Activated CD4-positive, alpha-beta T cell treated with anti-CD3 and anti-CD28 coated beads, Interleukin-2, amount 50 U/mL, for 16 hours (primary cell): Measurements from ENCODE around the gene AS3MT.

ENCODE experiments used
- DNase-seq: peaks from one replicate; pipeline ENCODE4 v3.0.0-alpha.2; 2020

AS3MT gene

GRCh38 chr10:102856758-102857424 lies 12.4 kb upstream of the AS3MT start:
- no peak for DNase-seq

GRCh38 chr10:102859911-102860310 lies 9.4 kb upstream of the AS3MT start:
- DNase-seq: no peak

- no peak for DNase-seq
Measured at GRCh38 chr10:102863660-102864059, 5.6 kb upstream of the AS3MT start.

- DNase-seq: no peak
Measured at GRCh38 chr10:102865620-102866019, 3.6 kb upstream of the AS3MT start.

- DNase-seq: no peak
Measured at GRCh38 chr10:102868911-102869257, 386 bp upstream of the AS3MT start.

GRCh38 chr10:102870221-102870620 lies 951 bp downstream of the AS3MT start:
- DNase-seq: no peak

GRCh38 chr10:102872163-102872562 lies 2.9 kb downstream of the AS3MT start:
- no peak for DNase-seq

GRCh38 chr10:102876747-102877153 lies 7.5 kb downstream of the AS3MT start:
- DNase-seq: no peak

GRCh38 chr10:102878629-102879028 lies 9.4 kb downstream of the AS3MT start:
- DNase-seq: no peak

GRCh38 chr10:102880256-102880655 lies 11.0 kb downstream of the AS3MT start:
- DNase-seq: no peak

- DNase-seq: no peak
Measured at GRCh38 chr10:102888048-102888447, 18.8 kb downstream of the AS3MT start.

- DNase-seq: no peak
Measured at GRCh38 chr10:102894466-102895213, 25.4 kb downstream of the AS3MT start.

- no peak for DNase-seq
Measured at GRCh38 chr10:102900006-102900405, 30.7 kb downstream of the AS3MT start.

- DNase-seq: no peak
Measured at GRCh38 chr10:102904346-102904745, 35.1 kb downstream of the AS3MT start.

GRCh38 chr10:102906507-102906906 lies 37.2 kb downstream of the AS3MT start:
- DNase-seq: no peak

GRCh38 chr10:102914781-102915180 lies 45.5 kb downstream of the AS3MT start:
- no peak for DNase-seq

- no peak for DNase-seq
Measured at GRCh38 chr10:102916173-102916572, 46.9 kb downstream of the AS3MT start.

- peak; percentile 84 for DNase-seq
Measured at GRCh38 chr10:102917314-102917961, 48.2 kb downstream of the AS3MT start.

GRCh38 chr10:102917962-102918816 lies 48.9 kb downstream of the AS3MT start, which contains the start of gene CNNM2:
Gene CNNM2, plus strand, starts transcription at chr10:102918294. Its CDS starts 187 bp downstream, at chr10:102918481.
- DNase-seq: peak; percentile 100

GRCh38 chr10:102918817-102919245 lies 49.6 kb downstream of the AS3MT start:
- DNase-seq: peak; percentile 30

- DNase-seq: no peak
Measured at GRCh38 chr10:102919246-102919959, 50.1 kb downstream of the AS3MT start.
